ENCODE results near the gene FAHD2B.
"Not testable (repeated sequence)": the region's sequence is repeated elsewhere in the genome, so short reads cannot be mapped to it uniquely, and the experiment has no call there.

The FAHD2B gene

DNA sequence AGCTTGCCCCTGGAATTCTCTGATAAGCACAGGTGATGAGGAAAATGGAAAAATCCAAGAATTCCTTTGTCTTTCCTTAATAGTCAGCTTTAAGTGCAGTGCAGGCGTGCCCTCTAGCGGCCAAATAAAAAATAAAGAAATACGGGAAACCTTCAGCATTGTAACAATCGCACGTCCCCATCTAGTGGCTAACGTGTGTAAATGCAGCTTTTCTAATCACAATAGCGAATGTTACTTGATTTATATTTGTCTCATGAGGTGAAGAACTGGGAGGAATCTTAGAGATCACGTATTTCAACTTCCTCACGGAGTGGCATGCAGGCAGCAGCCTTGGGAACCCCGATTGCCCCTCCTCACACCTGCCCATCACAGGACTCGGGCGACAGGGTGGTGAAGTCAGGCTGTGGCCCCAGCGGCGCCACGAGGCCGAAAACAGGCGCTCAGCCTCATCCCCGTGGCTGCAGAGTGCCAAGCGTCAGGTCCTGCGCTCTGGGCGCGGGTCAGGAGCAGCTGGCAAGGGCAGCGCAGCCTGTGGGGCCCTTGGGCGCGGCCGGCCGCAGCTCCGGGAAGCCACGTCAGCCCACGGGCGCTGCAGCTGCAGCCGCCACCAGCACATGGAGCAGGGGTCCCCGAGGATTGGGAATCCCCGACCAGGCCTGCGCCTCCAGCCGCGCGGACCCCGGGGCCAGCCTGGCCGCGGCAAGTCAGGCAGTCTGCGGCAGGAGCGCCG, 17.8 kb upstream of the FAHD2B start:
- TF ChIP-seq, protein P1, sequence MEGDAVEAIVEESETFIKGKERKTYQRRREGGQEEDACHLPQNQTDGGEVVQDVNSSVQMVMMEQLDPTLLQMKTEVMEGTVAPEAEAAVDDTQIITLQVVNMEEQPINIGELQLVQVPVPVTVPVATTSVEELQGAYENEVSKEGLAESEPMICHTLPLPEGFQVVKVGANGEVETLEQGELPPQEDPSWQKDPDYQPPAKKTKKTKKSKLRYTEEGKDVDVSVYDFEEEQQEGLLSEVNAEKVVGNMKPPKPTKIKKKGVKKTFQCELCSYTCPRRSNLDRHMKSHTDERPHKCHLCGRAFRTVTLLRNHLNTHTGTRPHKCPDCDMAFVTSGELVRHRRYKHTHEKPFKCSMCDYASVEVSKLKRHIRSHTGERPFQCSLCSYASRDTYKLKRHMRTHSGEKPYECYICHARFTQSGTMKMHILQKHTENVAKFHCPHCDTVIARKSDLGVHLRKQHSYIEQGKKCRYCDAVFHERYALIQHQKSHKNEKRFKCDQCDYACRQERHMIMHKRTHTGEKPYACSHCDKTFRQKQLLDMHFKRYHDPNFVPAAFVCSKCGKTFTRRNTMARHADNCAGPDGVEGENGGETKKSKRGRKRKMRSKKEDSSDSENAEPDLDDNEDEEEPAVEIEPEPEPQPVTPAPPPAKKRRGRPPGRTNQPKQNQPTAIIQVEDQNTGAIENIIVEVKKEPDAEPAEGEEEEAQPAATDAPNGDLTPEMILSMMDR (IDR thresholded peaks at IDR 0.05; ENCODE audit: insufficient read depth, low read length, poor library complexity, severe bottlenecking), result peak; percentile 75
- H3K9me2 ChIP-seq (replicated peaks; ENCODE audit: insufficient read depth, low read length); H3K36me3 ChIP-seq (ENCODE audit: low read length); H4K20me1 ChIP-seq (ENCODE audit: low read depth, low read length); H3K79me2 ChIP-seq (ENCODE audit: insufficient read depth, low read length); H3K9me3 ChIP-seq (ENCODE audit: insufficient read depth, low read length); H3F3A ChIP-seq (ENCODE audit: insufficient read depth); H3K27me3 ChIP-seq (ENCODE audit: low read length): not testable (repeated sequence)
- peak overlapping the region; percentile 94 for H2AFZ ChIP-seq (ENCODE audit: low read depth, low read length, severe bottlenecking)
- peak overlapping the region; percentile 85 for H3K27ac ChIP-seq (ENCODE audit: low read depth, low read length)
- H3K9ac ChIP-seq (ENCODE audit: low read length), result peak overlapping the region; percentile 78
- H3K4me2 ChIP-seq (ENCODE audit: low read depth, low read length, poor library complexity, severe bottlenecking), result peak overlapping the region; percentile 90
- H3K4me3 ChIP-seq (ENCODE audit: insufficient read depth, low read length, poor library complexity, severe bottlenecking), result peak overlapping the region; percentile 73

DNA sequence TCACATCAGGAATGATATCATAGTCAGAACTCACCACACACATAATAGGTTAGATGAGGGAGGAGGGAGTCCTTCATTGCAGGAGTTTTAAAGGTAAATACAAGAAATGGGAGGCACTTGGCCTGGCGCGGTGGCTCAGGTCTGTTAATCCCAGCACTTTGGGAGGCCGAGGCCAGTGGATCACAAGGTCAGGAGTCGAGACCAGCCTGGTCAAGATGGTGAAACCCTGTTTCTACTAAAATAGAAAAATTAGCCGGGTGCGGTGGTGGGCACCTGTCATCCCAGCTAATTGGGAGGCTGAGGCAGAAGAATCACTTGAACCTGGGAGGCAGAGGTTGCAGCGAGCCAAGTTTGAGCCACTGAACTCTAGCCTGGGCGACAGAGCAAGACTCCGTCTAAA, 16.6 kb upstream of the FAHD2B start:
- not testable (repeated sequence) for H2AFZ ChIP-seq (ENCODE audit: low read depth, low read length, severe bottlenecking); H3K36me3 ChIP-seq (ENCODE audit: low read length); H3K27ac ChIP-seq (ENCODE audit: low read depth, low read length); H3F3A ChIP-seq (ENCODE audit: insufficient read depth); H4K20me1 ChIP-seq (ENCODE audit: low read depth, low read length); H3K9me3 ChIP-seq (ENCODE audit: insufficient read depth, low read length); H3K79me2 ChIP-seq (ENCODE audit: insufficient read depth, low read length); H3K4me3 ChIP-seq (ENCODE audit: insufficient read depth, low read length, poor library complexity, severe bottlenecking); H3K9ac ChIP-seq (ENCODE audit: low read length); H3K4me2 ChIP-seq (ENCODE audit: low read depth, low read length, poor library complexity, severe bottlenecking); H3K9me2 ChIP-seq (replicated peaks; ENCODE audit: insufficient read depth, low read length); H3K27me3 ChIP-seq (ENCODE audit: low read length)

DNA sequence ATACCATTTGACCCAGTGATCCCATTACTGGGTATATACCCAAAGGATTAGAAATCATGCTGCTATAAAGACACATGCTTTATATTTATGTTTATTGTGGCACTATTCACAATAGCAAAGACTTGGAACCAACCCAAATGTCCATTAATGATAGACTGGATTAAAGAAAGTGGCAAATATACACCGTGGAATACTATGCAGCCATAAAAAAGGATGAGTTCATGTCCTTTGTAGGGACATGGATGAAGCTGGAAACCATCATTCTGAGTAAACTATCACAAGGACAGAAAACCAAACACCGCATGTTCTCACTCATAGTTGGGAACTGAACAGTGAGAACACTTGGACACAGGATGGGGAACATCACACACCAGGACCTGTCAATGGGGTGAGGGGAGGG, 12.2 kb upstream of the FAHD2B start:
- not testable (repeated sequence) for H3F3A ChIP-seq (ENCODE audit: insufficient read depth); H2AFZ ChIP-seq (ENCODE audit: low read depth, low read length, severe bottlenecking); H4K20me1 ChIP-seq (ENCODE audit: low read depth, low read length); H3K4me3 ChIP-seq (ENCODE audit: insufficient read depth, low read length, poor library complexity, severe bottlenecking); H3K27ac ChIP-seq (ENCODE audit: low read depth, low read length); H3K36me3 ChIP-seq (ENCODE audit: low read length); H3K9ac ChIP-seq (ENCODE audit: low read length); H3K9me2 ChIP-seq (replicated peaks; ENCODE audit: insufficient read depth, low read length); H3K9me3 ChIP-seq (ENCODE audit: insufficient read depth, low read length); H3K4me2 ChIP-seq (ENCODE audit: low read depth, low read length, poor library complexity, severe bottlenecking); H3K79me2 ChIP-seq (ENCODE audit: insufficient read depth, low read length); H3K27me3 ChIP-seq (ENCODE audit: low read length)

DNA sequence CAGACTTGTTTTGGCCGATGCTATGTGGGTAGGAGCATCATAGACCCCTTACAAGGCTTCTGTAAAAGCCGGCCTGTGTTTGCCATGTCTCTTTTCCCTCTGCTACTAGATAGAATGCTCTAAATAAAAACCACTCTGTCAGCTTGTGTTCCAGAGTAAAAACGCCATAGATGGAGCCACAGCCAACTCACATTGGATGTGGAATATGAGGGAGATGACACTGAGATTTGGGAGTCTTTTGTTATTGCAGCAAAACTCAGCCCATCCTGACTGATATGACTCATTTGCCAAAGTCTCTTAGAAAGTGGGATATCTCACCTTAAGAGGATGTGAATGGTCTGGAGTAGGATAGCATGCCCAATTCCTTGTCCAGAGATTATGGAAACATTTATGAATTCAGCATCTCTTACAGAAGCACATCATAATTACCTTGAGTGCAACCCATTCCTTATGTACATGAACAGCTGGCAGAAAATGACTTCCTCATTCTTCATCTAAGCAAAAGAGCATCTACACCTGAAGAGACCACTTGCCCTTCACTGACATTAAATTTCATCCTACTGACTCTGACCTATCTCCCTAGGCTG, 4.2 kb upstream of the FAHD2B start:
- not testable (repeated sequence) for H3K9ac ChIP-seq (ENCODE audit: low read length); H3K9me2 ChIP-seq (replicated peaks; ENCODE audit: insufficient read depth, low read length); H3K27me3 ChIP-seq (ENCODE audit: low read length); H3K4me2 ChIP-seq (ENCODE audit: low read depth, low read length, poor library complexity, severe bottlenecking); H3K4me3 ChIP-seq (ENCODE audit: insufficient read depth, low read length, poor library complexity, severe bottlenecking); H4K20me1 ChIP-seq (ENCODE audit: low read depth, low read length); H3K9me3 ChIP-seq (ENCODE audit: insufficient read depth, low read length); H3K36me3 ChIP-seq (ENCODE audit: low read length); H3K79me2 ChIP-seq (ENCODE audit: insufficient read depth, low read length); H3K27ac ChIP-seq (ENCODE audit: low read depth, low read length); H3F3A ChIP-seq (ENCODE audit: insufficient read depth); H2AFZ ChIP-seq (ENCODE audit: low read depth, low read length, severe bottlenecking)

DNA sequence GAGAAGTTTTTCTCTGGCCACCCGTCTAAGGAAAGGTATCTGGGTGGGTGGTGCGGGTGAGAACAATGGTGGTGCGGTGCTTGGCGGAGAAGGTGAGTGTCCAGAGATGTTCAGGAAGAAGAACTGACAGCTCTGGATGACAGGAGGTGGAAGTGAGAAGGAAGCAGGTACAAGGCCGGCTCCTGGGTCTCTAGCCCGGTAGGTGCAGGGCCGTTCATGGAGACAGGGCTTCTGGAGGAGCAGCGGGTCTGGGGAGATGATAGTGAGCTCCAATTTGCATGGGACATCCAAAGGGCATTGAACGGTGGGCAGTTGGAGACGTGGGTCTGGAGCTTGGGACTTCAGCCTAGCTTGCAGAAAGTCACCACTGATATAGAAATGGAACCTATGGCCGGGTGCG, 979 bp upstream of the FAHD2B start:
- TF ChIP-seq EZH2phosphoT487 (conservative IDR thresholded peaks at IDR 0.05; ENCODE audit: low read length), result no peak
- TF ChIP-seq, protein P1 (IDR thresholded peaks at IDR 0.05; ENCODE audit: insufficient read depth, low read length, poor library complexity, severe bottlenecking), result no peak
- Histone ChIP-seq H3K27me3 (ENCODE audit: low read length) (no peaks in the 10 kb centered on the region), H3F3A (ENCODE audit: insufficient read depth) (no peaks in the 10 kb centered on the region), H3K4me2 (ENCODE audit: low read depth, low read length, poor library complexity, severe bottlenecking) (peak overlapping the region; percentile 40), H3K79me2 (ENCODE audit: insufficient read depth, low read length) (no peaks in the 10 kb centered on the region), H3K9me3 (ENCODE audit: insufficient read depth, low read length) (no peaks in the 10 kb centered on the region), H3K9ac (ENCODE audit: low read length) (peak overlapping the region; percentile 46; the same call in 1 of the 2 replicates), H3K9me2 (replicated peaks; ENCODE audit: insufficient read depth, low read length) (no peaks in the 10 kb centered on the region), H4K20me1 (ENCODE audit: low read depth, low read length) (no peaks in the 10 kb centered on the region), H3K36me3 (ENCODE audit: low read length) (no peaks in the 10 kb centered on the region), H2AFZ (ENCODE audit: low read depth, low read length, severe bottlenecking) (no peak overlapping the region), H3K27ac (ENCODE audit: low read depth, low read length) (no peak overlapping the region), H3K4me3 (ENCODE audit: insufficient read depth, low read length, poor library complexity, severe bottlenecking) (no peak overlapping the region)

DNA sequence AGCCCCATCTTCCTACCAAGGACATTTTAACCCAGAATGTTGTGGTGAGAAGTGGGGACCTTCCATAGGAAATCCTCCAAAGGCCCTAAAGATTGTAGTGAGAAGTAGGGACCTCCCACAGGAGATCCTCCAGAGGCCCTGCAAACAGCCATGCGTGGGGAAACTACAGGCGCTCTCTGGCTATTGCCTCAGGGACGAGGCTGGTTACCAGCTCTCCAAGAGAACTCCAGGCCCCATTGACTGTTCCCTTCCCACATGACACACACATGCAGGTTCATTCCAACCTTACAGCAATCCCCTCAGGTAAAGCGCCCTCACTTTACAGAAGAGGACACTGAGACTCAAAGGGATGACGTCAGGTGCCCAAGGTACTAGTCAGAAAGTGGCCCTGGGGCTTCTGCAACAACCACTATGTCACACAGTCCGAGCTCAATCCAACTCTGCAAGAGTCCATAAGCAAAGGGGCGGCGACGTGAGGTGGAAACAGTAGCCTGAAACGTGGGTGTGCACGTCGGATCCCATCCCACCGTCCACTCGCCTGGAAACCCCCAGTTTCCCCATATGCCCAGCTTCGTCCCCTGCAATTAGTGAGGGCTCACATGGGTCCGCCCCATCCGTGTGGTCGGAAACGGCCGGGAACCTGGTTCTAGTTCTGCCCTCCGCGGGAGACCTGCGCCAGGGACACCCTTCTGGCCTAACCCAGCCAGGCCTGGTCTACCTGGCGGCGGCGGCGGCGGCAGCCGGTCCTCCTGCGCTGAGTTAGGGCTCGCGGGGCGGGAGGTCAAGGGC, 505 bp downstream of the FAHD2B start:
- peak overlapping the region; percentile 30 for H3K4me2 ChIP-seq (ENCODE audit: low read depth, low read length, poor library complexity, severe bottlenecking)
- not testable (repeated sequence) for H3K27me3 ChIP-seq (ENCODE audit: low read length); H3K79me2 ChIP-seq (ENCODE audit: insufficient read depth, low read length); H3K4me3 ChIP-seq (ENCODE audit: insufficient read depth, low read length, poor library complexity, severe bottlenecking); H4K20me1 ChIP-seq (ENCODE audit: low read depth, low read length); H3F3A ChIP-seq (ENCODE audit: insufficient read depth); H2AFZ ChIP-seq (ENCODE audit: low read depth, low read length, severe bottlenecking); H3K9me3 ChIP-seq (ENCODE audit: insufficient read depth, low read length); H3K36me3 ChIP-seq (ENCODE audit: low read length); H3K9me2 ChIP-seq (replicated peaks; ENCODE audit: insufficient read depth, low read length); H3K27ac ChIP-seq (ENCODE audit: low read depth, low read length)
- H3K9ac ChIP-seq (ENCODE audit: low read length), result peak overlapping the region; percentile 46

Data from SU-DHL-6 (cell line).